ENCODE results near the gene DEFB129. TPM values are rescaled to one million over a fixed set of nuclear protein-coding genes. Genes with fewer than 3 reads are reported as not detected.

The DEFB129 gene
- total and polyA plus RNA-seq, 9 of the 15 experiments (the other 6 are each of a cell fraction or from before 2014, with no cell fraction given), result not detected

DNA sequence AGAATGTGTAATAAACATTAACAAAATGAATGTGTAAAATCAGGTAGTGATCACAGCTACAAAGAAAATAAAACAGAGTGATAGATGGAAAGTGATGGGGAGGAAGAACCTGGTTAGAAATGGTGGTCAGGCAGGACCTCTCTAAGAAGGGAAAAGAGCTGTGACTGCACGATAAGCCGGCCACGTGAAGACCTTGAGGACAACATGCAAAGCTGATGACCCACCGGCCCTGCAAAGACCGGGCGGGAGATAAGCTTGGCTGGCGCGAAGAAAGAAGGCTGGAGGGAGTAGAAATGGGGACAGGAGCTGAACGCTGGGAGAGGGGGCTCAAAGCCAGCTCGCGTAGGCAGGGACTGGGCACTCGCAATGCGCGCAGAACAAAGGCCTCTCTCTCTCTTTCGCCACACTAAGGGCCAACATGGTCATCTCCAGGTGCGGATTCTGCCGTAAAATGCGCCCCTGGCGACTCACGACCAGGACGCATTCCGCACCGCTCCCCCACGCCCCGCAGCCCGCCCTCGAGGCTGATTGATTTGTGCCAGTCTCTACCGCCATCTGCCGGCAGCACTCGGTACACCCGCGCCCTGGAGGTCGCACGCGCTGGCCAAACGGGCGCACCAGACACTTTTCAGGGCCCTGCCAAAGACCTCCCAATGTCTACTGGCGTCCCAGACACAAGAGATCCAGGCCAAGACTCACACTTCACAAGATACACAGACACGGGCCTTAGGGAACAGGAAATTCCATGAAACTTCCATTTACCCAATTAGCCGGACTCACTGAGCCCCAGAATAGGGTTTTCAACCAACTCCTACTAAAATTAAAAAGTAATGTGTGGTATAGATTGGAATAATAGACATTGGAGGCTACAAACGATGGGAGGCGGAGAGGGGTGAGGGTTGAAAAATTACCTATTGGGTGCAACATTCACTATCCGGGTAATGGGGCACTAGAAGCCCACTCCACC lies 39.8 kb downstream of the DEFB129 start (continued):
- TF ChIP-seq, protein P1, sequence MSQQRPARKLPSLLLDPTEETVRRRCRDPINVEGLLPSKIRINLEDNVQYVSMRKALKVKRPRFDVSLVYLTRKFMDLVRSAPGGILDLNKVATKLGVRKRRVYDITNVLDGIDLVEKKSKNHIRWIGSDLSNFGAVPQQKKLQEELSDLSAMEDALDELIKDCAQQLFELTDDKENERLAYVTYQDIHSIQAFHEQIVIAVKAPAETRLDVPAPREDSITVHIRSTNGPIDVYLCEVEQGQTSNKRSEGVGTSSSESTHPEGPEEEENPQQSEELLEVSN (IDR thresholded peaks at IDR 0.05; ENCODE audit: borderline replicate concordance in 1 of 2, extremely low read depth in 1 of 2, insufficient read depth in 1 of 2, insufficient read length in 1 of 2, low read depth in 1 of 2, low read length in 1 of 2, poor library complexity in 1 of 2, severe bottlenecking in 1 of 2), result peak; percentile 97 to 98
- TF ChIP-seq ASH1L (IDR thresholded peaks at IDR 0.05; ENCODE audit: borderline replicate concordance, low read depth, partially characterized antibody) (peak; percentile 75), GATAD2A (IDR thresholded peaks at IDR 0.05) (no peak), ARNT (IDR thresholded peaks at IDR 0.05) (peak; percentile 33 to 69; a peak in 1 of 4 replicates), TEAD1 (CRISPR knock-in tag; IDR thresholded peaks at IDR 0.05) (peak; percentile 49 to 98; a peak in 3 of 4 replicates), ZNF561 (CRISPR knock-in tag; conservative IDR thresholded peaks at IDR 0.05) (no peak), SUPT5H (IDR thresholded peaks at IDR 0.05) (peak; percentile 64), PHF20 (IDR thresholded peaks at IDR 0.05; ENCODE audit: partially characterized antibody) (peak; percentile 52), MAZ (CRISPR knock-in tag; conservative IDR thresholded peaks at IDR 0.05 in 1 of 2, IDR thresholded peaks at IDR 0.05 in 1 of 2) (peak; percentile 81 to 91), TSC22D4 (tag; IDR thresholded peaks at IDR 0.05) (no peak), RFX1 (IDR thresholded peaks at IDR 0.05) (peak; percentile 43; the same call in 1 of the 2 replicates), SMARCE1 (IDR thresholded peaks at IDR 0.05) (peak; percentile 72), ILK (tag; IDR thresholded peaks at IDR 0.05; ENCODE audit: borderline replicate concordance, low read depth) (no peak), POLR2A (conservative IDR thresholded peaks at IDR 0.05) (peak; percentile 68), COPS2 (conservative IDR thresholded peaks at IDR 0.05) (no peak), ZNF79 (CRISPR knock-in tag; IDR thresholded peaks at IDR 0.05; ENCODE audit: low read depth) (no peak), ATF7 (IDR thresholded peaks at IDR 0.05) (peak; percentile 71), ZKSCAN8 (CRISPR knock-in tag; IDR thresholded peaks at IDR 0.05) (0 out of 2 replicates have a peak, but pooled peaks have one; percentile 77), DMBX1 (CRISPR knock-in tag; IDR thresholded peaks at IDR 0.05; ENCODE audit: borderline replicate concordance) (peak; percentile 90)
- TF ChIP-seq, protein P2, sequence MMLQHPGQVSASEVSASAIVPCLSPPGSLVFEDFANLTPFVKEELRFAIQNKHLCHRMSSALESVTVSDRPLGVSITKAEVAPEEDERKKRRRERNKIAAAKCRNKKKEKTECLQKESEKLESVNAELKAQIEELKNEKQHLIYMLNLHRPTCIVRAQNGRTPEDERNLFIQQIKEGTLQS (IDR thresholded peaks at IDR 0.05), result peak; percentile 35; the same call in 1 of the 2 replicates
- TF ChIP-seq, protein P2 (CRISPR knock-in tag; conservative IDR thresholded peaks at IDR 0.05), result no peak
- TF ChIP-seq, protein P3, sequence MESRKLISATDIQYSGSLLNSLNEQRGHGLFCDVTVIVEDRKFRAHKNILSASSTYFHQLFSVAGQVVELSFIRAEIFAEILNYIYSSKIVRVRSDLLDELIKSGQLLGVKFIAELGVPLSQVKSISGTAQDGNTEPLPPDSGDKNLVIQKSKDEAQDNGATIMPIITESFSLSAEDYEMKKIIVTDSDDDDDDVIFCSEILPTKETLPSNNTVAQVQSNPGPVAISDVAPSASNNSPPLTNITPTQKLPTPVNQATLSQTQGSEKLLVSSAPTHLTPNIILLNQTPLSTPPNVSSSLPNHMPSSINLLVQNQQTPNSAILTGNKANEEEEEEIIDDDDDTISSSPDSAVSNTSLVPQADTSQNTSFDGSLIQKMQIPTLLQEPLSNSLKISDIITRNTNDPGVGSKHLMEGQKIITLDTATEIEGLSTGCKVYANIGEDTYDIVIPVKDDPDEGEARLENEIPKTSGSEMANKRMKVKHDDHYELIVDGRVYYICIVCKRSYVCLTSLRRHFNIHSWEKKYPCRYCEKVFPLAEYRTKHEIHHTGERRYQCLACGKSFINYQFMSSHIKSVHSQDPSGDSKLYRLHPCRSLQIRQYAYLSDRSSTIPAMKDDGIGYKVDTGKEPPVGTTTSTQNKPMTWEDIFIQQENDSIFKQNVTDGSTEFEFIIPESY (CRISPR knock-in tag; IDR thresholded peaks at IDR 0.05), result peak; percentile 53
- TF ChIP-seq, protein P4, sequence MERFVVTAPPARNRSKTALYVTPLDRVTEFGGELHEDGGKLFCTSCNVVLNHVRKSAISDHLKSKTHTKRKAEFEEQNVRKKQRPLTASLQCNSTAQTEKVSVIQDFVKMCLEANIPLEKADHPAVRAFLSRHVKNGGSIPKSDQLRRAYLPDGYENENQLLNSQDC (CRISPR knock-in tag; IDR thresholded peaks at IDR 0.05), result no peak
- TF ChIP-seq, protein P5, sequence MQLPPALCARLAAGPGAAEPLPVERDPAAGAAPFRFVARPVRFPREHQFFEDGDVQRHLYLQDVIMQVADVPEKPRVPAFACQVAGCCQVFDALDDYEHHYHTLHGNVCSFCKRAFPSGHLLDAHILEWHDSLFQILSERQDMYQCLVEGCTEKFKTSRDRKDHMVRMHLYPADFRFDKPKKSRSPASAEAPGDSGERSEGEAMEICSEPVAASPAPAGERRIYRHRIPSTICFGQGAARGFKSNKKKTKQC (CRISPR knock-in tag; IDR thresholded peaks at IDR 0.05), result peak; percentile 97

All from K562 (cell line).